Fibroblast of peridontal ligament (primary cell): ENCODE data around the gene BCAR3.
"Not testable (repeated sequence)": the region's sequence is repeated elsewhere in the genome, so short reads cannot be mapped to it uniquely, and the experiment has no call there.

Source experiments
- DNase-seq: peaks from one replicate; pipeline ENCODE4 v3.0.0-alpha.2; 2010; ENCODE audit errors: extremely low read depth

Gene BCAR3

DNA sequence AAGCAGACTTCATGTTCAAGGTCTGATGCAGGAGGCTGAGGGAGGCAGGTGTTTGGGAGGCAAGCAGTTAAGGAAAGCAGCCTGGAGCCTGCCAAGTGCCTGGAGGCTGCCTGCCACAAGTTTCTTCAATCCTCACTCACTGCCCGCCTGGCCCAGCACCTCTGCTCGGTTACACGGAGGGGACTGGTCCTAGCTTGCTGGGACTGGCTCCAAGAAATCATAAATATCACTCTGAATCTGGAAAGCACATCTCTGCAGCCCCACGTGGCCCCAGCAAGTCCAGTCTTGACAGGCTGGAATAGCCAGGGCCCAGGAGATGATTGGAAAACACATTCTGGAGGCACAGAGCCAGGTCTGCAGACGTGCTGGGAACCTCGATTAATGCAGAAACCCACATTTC is 83.9 kb downstream of the BCAR3 start:
- DNase-seq: no peak

DNA sequence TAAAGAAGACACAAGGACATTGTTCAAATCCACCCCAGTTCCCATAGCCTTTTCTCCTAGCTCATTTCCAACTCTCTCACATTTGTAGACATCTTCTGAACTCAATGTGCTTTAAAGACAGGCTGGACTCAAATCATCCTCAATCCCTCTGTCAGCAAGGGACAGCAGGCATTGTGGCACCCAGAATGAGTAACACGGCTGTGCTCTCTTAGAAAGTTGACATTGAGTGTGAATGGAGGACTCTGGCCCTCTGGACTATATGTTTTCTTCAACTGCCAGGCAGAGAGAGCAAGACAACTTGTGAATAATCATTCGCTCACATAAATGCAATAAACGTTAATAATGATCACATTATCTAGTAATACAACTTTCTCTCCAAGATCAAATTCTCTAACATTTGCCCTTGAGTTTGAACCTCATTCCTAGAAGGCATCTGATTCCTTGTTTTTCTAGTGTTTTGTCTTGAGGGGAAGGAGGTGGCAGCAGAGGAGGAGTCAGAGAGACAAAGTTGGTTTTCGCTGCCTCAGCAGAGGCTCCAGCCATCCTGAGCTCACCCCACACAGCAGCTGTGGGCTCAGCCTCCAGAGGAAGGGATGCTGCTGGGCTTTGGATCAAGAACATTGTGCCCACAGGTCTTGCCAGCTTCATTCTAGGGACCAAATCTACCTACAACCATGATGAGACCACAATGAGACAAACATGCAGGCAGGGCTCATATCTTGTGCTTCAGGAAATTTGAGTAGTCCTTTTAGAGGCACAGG is 85.1 kb downstream of the BCAR3 start:
- no peak for DNase-seq

DNA sequence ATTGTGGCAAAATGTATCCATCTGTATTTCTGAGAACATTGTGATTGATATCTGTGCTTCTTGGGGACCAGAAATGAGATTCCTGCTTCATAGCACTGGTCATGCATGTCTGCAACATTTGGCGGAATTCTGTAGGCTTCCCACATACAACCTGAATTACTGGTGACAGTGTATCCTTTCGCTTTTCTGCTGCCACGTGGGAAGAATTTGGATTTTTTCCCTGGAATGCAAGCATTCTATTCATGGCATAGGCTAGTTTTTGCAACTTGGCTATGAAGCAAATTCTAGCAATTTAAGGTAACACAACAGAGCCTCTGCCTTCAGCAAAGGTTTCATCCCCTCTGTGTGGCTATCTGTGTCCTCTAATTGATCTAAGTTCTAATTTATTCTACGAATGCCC is 85.9 kb downstream of the BCAR3 start:
- no peak for DNase-seq

DNA sequence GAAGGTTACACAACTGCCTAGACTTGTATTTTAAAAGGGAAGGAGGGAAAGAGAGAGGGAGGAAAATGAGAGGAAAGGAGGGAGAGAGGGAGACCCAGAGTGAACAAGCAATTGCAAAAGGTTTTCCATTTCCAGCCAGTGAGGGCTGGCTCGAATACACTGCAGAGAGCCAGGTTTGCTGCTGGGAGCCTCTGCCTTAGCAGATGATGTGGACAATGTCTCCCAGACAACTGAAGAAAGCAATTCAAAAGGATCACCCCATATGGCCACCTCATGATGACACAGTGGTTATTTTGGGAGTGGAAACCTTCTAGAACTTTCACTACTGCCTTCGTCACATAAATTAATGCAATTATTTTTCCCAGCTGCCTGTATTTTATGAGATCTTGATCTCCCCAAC is 86.4 kb downstream of the BCAR3 start:
- peak; percentile 51 for DNase-seq

DNA sequence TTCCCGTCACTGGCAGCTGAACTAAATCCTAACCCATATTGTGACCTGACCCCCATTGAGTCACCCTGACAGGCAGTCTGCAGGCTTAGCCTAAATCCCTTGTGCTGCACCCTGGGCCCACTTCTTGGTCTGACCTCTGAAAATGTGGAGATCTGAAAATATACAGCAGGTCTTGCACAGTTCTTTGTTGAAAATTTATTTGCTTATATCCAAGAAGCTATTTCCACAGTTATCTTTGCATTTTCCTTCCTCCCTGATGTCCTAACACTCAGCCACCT is 87.1 kb downstream of the BCAR3 start:
- no peak for DNase-seq

DNA sequence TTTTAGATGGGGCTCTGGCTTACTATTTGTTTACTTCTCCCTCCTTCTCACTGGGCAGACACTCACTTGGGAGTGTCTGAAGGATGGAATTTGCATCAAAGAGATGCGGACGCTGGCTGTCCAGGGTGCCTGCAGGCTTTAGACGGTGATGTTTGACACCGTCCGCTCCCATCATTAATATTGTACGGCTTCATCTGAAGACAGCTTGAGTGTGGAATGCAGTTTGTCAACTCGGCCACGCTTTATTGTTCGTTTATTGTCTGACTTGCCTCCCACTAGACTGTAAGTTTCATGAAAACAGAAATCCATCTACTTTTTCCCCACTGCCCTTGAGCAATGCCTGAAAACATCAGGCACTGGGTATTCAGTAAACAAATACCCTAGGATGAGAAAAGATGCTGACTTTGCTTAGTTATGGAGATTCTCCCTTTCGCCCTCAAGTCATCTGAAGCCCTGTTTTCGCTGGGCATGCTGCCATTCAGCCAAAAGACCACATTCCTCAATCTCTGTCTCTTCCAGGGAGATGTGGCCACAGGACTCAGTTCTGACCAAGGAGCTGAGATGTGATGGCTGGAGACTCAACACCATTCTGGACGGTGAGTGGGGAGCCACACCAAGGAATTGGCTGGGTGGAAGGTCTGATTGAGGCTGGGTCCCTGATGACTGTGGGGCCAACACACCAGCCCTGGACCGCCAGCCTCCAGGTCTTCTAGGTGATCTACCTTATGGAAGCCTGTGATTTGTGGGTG is 87.6 kb downstream of the BCAR3 start:
- DNase-seq: no peak

DNA sequence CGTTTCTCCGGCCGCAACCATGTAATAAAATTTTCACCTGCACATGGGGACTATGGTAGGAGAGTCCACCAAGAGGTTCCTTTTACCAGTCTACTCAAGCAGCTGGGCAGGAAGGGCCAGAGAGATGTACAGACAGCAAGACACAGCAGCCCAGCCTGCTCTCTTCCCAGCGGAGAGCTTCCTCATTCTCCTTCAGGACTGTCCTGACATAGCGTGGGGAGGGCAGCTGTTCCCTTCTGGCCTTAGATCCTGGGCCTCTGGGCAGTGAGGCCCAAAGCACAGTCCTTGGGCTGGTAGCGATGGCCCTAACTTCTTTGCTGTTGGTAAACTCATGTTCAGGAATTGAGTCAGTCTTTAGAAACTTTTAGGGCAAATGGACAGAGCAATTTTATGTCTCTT is 89.1 kb downstream of the BCAR3 start:
- no peak for DNase-seq

DNA sequence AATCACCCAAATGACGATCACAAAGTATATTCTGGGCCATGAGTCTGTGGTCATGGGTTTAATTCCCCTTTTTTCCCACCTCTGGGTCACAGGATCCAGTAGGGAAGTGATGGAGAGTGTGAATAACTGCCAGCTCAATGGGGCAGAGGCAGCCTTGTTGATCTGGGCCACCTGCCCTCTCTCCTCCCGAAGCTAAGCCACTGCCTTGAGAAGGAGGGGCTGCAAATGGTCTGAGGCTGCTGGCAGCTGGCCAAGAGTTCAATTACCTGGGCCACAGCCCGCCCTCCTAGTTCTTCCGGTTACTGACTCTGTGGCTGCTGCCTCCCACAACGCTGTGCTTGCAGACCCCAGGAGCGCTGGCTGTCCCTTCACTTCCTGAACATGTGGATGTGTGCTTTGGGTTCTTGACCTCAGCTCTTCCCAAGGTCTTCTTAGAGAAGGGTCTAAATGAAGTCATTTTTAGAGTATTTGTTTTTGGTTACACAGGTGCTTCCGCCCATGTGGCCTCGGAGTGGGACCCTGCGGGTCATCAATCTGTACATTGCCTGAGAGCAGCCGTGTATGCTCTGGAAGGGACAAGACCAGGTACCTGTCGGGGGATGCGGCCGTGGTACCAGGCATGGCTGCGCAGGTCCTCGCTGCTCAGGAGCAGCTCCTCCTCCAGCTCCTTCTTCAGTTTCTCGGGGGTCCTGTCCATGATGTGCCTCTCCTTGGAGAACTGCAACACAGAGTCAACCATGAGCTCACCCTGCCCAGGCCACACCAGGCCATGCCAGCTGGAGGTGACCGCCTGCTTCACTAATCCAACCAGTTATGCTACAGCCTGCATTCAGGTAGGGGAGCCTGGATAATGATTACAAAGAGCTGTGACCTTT is 89.7 kb downstream of the BCAR3 start:
- DNase-seq: no peak

DNA sequence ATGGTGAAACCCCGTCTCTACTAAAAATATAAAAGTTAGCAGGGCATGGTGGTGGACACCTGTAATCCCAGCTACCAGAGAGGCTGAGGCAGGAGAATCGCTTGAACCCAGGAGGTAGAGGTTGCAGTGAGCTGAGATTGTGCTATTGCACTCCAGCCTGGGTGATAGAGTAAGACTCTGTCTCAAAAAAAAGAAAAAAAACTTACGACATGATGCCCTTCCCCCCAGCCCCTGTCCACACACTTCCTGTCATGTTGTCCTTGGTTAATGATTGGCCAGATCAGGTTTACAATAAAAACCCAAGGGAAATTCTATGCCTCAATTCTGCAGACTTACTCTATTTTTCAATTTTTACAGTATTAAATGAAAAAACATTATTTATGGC is 90.4 kb downstream of the BCAR3 start:
- not testable (repeated sequence) for DNase-seq

DNA sequence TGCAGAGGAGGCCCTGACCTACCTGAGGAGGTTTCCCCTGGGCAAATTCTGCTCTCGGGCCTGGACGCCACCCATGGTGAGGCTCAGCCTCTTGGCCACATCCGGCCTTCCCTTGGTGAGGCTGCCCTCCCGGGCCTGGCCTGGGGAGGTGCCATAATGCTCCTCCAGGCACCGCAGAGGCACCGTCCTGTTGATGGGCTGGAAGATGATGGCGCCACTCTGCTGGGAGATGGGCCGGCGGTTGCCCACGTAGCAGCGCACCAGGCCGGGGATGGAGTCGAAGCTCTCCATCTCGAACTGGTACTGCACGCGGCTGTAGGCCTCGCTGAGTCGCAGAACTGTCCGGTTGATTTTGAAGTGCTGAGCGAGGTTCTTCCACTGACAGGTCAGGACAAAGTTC is 92.7 kb downstream of the BCAR3 start:
- DNase-seq: no peak

DNA sequence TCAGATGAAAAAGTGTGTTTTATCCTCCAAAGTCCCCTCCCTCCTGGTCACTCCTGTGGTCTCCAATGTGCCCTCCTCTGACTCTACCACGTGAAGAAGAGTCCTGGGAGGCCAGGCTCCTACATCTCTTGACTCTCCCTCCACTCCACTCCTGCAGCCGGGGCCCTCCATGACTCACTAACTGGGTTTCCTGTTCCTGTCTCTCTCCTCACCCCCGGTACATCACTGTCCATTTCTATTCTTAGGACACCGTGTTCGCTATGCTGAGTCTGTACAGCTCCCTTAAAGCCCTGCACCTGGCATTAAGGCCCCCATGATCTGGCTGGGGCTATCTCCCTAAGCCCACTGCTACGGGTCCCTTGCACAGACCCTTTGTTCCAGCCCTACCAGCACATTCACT is 93.4 kb downstream of the BCAR3 start:
- no peak for DNase-seq

DNA sequence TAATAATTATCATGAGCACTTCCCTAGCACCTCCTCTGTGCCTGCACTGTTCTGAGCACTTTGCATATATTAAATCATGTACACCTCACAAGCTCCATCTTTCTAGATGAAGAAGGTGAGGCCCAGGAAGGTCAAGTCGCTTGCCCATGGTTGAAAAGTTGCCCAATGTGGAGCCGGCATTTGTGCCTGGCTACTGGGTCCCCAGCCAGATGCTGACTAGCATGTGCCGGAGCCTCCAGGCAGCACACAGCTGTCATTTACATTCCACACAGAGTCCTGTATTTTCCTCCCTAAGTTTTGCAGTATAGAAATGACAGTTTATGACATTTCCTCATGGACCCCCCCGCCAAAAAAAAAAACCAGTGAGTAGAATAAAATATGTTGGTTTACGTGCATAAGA is 94.3 kb downstream of the BCAR3 start:
- no peak for DNase-seq

DNA sequence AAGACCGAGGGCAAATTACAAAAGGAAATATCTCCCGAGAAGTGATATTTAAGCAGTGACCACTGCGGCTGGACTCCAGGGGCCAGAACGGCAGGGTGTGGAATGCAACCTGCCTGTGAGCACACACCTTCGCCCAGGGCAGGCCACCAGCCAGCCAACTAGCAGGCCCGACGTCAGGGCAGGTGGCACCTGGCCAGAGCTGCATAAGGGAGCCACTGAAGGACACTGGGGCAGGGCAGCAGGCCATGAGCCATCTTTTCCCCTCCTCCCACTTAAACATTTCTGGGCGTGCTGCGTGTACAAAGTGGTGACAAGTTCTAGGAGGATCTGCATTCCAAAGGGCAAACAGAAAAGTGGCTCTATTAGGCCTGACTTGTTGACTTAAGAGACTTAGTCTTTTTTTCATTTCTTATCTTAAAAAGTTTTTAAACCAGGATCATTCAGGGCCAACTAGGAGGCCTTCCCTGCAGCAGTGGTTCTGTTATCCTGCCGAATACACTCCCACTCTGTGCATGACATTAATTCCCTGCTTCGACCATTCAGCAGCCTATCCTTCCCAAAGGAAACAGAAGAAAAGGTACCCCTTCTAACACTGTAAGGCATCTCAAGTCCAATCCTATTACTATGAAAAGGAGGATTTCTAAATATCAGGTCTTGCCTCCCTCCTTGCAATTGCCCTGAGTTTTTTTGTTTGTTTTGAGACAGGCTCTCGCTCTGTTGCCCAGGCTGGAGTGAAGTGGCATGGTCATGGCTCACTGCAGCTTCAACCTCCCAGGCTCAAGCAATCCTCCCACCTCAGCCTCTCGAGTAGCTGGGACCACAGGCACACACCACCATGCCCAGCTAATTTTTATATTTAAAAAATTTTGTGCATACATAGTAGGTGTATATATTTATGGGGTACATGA is 96.3 kb downstream of the BCAR3 start:
- no peak for DNase-seq

DNA sequence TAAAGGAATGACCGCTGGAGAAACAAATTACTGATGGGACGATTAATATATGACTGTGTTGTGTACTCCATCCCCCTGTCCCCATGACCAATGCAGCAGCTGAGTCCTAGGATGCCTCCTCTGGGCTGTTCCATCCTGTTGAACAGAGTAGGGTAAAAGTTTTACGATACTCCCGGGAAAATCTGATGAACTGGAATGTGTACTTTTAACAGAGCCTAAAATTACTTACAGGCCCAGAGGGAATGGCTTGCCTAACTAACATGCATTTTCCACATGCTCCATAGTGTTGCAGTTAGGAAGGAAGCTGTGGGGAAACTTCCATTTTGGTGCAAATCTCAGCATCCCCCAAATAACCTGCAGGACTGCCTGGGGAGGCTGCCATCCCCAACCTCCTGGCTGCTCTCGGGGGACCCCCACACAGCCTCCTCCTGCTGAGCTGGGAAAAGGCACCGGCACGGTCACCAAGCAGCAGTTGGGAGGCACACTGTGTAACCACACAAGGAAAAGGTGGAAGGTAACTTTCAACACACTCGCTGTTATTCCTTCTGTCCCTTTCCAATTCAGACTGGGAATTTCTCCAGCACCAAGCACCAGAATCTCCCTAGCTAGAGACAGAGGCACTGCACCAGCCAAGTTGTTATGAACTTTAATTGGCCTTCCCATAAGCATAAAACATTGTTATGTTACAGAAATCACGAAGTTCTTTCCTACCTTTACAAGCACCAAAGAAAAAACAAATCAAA is 97.2 kb downstream of the BCAR3 start:
- peak; percentile 79 for DNase-seq

DNA sequence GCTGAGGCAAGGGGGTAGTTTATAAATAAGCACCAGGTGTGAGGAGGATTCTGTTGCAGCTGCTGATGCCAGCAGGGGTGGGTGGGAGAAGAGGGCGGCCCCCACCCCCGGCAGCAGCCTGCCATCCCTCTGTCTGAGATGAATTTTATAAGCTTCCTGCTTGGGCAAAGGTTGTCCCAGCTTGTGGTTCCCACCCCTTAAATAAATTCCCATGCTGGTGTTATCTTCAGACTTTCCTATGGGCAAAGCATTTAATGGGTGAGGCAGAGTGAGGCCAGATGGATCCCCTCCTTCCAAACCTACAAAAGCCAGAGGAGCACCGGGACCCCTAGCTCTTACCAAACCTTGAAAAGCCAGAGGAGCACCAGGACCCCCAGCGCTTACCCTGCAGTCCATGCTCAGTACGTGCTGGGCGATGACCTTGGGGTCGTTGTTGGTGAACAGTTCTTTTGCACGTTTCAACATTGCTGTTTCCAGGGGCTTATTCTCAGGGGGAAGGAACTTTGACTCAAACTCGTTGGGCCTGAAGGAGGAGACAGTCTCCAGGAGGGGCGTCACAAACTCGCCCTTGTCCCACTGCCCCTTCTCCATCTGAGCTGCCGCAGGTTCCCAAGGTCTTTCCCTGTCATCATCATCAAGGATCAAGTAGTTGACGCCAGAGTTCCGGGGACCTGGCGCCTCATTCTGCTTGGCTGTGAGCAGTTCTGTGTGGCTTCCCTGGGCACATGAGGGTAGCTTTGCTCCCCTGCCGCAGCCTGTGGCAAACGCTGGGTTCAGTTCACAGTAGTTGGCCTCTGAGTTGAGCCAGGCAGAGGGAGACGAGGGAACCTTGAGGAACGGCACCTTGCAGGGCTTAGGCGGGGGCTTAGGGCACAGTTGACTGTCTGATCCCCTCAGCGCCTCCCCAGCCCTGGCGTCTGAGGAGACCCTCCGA is 99.5 kb downstream of the BCAR3 start:
- DNase-seq: no peak

DNA sequence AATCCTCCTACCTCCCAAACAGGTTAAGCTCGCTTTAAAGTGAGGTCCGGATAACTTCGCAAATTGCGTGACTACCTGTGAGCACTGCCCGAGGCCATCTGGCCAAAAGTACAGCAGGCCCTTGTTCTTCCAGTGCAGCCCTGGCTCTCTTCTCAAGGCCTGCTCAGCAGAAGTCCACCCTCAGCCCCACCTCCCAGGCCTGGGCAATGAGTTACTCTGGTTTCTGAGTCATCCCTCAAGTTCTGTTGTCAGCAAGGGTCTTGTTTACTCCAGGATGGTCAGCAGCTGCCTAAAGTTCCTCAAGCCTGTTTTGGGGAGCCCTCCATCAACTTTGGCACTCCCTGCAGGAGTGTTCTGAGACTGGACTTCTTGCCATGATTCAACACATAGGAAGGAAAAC is 101.7 kb downstream of the BCAR3 start:
- DNase-seq: peak; percentile 96

DNA sequence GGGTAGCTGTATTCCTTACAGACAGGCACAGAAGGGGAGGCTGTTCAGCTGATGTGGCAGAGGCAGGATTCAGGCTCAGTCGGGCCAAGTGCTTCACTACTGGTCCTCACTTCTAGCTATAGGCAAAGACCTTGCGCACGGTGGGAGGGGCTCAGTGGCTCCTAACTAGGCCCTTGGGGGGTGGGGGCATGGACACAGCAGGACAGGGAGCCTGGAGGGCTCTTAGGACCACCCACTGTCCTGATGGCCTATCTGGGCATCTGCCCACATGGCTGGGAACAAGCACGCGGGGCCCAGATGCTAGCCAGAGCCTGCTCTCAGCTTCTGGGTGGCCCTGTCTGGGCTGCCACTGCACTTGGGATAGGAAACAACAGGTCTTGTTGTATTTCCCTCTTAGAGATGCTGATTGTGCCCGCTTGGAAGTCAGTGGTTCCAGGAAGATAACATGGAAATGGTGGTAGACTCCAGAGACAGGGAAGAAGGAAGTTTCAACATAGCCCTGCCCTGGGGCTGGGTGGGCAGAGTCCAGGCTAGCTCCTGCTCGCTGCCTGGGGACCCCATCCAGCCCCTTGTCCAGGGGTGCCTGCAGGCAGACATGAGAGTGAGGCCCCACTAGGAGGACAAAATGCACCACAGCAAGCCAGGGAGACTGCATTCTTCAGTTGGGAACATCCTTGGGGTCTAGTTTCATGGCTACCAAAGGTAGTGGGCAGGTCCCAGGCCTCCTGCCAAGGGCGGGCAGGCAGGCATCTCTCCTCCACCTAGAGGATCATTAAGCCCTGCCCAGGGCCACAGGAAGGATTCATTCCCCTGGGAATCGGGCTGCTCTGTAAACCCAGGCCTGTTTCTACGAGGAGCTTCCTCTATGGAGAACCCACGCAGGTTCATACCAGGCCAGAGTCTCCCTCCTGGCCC is 102.5 kb downstream of the BCAR3 start:
- no peak for DNase-seq

DNA sequence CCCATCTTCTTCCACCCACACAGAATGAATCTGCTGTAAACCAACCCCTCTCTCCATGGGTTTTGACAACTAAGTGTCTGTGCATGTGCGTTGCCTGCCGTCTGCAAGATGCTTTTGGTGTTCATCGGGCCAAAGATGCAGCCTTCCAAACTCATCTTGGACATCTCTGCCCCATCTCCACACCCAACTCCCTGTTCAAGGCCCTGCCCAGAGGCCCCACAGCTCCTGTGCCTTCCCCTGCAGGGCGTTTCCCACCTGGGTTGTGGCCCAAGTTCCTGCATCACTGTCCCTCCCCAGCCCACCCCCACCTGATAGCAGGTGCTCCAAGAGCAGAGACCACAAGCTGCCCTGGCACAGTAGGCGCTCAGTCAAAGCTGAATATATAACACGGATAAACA is 103.2 kb downstream of the BCAR3 start:
- DNase-seq: no peak
